Kidney glomerular epithelial cell (primary cell): ENCODE results near the gene CASS4.

Experiments used
- DNase-seq: peaks from one replicate; lab custom pipeline; 2025; lab: John Stamatoyannopoulos, UW

Gene CASS4

DNA sequence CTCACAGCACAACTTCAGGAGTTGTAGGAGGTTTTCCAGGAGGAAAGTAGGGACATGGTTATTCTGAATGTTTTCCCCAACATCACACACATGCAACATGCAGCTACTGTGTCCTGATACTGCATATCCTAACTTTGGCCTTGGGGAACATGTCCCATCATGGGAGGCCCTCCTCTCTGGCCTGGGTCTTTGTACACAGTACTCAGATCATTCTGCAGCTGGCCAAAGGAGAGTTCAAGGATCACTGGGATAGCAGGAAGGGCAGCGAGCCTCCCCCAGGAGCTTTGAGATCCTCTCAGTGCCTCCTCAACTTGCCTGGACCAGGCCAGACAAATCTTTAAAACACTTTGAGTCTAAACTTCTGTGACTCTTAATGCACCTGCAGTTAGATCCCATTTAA lies 12.9 kb downstream of the CASS4 start:
- no peak for DNase-seq

DNA sequence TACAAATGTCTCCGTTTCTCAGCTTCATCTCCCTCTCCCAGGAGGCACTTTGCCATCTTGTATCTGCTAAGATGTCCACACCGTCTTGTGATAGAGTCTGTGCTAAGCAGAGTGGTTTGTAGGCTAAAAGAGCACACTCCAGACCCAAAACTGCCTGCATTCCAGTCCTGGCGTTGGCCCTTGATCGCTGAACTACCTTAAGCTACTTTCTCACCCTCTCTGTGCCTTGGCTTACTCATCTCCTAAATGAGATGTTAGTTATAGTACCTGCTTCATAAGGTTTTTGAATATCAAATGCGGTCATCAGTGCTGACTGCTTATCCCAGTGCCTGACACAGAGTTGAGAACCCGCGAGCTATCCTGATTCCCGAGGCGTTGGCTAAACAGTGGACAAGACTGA lies 14.0 kb downstream of the CASS4 start:
- no peak for DNase-seq

DNA sequence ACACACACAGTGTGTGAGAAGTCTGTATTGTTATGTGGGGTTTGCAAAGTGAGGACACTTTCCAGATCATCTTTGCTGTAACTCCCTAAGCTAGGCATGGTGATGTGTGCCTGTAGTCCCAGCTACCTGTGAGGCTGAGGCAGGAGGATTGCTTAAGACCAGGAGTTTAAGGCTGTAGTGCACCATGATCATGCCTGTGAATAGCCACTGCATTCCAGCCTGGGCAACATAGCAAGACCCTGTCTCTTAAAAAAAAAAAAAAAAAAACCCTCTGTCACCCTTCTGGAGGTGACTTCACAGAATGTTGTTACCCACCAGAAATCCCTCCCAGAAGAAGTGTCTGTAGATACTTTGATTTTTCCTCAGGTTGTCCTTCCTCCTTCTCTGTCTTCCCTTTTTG lies 14.9 kb downstream of the CASS4 start:
- DNase-seq = no peak

DNA sequence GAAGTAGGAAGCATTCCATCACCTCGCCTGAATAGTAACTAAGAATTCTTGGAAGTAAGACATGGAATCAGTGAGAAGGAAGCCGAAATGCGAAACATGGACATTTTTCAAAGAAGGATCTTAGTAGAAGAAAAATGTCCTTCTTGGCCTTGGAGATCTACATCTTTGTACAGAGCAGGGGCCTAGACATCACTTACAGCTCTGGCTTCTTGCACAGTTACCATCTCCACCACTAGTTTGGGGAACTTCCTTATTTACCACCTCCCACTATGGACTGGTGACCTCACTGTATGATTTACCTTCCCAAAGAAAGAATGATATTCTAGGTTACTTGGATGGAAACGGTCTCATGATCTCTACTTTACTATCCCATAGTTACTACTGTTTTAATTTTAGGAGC lies 15.7 kb downstream of the CASS4 start:
- no peak for DNase-seq

DNA sequence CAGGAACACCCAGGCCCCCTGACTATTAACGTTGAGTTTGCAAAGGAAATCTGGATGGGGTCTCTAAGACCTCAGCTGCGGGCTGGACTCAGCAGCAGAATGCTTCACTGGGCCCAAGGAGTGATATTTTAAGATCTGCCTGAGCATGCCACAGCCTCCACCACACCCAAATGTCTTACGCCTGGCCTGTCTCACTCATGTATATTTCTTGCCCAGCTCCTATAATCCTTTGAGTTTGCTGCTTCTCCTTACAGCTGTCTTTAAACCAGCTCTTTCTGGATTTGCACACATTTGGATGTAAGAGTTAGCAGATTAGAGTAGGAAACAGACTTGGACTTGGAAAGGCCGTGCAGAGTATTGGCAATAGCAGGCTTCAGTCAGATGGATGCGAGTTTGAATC lies 16.4 kb downstream of the CASS4 start:
- no peak for DNase-seq

DNA sequence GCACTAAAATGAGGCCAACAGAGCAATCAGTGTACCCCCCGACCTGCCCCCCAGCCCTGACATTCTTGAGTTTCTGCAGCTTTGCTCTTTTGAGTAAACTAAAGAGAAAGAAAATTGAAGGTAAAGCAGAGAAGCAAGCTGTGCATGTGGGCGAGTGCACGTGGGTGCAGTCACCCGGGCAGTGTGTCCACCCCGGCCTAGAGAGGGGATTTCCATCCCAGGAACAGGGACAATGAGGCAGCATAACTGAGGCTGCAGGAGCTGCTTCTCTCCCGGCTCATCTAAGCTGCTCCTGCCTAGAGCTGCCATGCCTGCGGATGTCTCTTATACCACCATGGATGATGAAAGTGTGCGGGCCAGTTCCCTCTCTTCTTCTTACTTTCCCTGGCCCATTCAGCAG lies 16.8 kb downstream of the CASS4 start:
- no peak for DNase-seq

DNA sequence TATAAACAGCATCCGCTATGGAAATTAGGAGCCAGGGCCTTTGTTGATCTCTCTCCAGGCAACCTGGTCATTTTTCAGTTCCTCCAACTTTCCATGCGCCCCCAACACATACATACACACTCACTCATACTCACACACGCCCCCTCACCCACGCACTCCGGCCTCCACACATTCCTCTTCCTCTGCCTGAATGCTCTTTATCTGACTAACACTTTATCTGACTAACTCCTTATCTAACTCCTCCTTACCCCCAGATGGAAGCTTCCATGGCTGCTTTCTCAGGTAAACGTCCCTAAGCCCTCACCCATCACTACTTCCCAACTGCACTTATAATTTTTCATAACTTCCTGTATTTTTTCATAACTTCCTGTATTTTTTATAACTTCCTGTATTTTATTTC lies 17.4 kb downstream of the CASS4 start:
- peak; percentile 67 for DNase-seq

DNA sequence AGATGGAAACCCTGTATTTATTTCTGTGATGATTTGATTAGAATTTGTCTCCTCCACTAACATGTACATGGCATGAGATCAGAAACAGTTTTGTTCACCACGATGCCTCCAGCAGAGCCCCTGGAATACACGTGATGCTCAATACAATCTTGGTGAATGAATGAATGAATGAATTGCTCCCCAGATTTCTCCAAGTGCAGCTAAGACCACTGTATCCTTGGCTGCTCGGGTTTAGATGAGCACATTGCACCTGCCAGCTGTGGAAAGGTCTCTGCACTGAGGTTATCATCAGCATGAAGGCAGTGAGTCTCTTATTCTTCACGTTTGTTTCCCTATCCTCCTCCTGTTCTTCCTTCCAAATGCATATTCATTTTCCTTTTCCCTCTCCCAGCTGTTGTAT lies 17.9 kb downstream of the CASS4 start:
- DNase-seq = no peak

DNA sequence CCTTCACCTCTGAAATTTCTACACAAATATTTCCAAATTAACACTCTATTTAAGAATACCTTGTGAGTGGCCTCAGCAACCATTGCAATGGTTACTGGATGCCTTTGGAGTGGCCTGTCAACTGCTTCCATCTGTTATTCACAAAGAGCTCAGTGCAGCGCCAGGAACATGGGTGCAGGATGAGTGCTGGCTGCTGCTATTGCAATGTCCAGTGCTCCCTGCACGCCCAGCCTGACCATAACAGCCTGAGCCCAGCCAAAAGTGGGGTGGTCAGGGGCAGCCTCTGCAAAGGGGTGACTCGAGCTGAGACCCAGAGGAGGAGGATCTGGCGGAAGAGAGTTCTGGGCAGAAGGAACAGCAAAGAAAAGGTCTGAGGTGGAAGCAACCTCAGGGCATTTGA lies 18.4 kb downstream of the CASS4 start:
- no peak for DNase-seq

DNA sequence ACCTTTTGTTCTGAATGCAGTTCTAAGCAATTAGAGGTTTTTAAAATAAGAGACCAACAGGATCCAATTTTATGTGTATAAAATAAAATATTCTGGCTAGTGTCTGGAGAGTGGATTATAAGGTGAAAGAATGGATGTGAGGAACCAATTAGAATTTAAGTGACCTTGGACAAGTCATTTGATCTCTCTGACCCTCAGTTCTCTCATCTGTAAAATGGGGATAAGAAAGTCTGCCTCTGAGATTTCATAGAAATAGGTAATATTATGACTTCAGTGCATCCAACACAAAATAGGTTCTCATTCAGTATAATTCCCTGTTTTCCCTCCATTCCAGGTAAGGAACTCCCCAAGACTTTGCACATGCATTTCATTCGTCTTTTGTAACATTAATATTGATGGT lies 18.9 kb downstream of the CASS4 start:
- DNase-seq = no peak

DNA sequence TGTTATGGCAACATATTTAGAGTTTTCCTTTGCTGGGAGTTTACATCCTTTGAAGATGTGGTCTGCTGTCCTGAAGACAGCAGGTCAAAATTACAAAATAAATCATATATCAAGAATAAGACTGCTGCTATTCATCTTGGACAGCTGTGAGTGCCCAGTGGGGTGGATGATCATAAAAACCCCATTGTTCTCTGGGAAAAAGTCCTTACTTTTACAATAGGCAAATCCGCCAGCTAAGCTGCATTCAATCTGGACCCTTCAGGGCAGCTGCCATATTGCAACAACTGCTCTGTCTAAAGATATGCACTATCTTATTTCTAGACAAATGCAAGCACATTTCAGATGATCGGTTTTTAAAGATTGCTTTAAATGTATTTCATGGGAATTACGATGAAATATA lies 19.4 kb downstream of the CASS4 start:
- no peak for DNase-seq

DNA sequence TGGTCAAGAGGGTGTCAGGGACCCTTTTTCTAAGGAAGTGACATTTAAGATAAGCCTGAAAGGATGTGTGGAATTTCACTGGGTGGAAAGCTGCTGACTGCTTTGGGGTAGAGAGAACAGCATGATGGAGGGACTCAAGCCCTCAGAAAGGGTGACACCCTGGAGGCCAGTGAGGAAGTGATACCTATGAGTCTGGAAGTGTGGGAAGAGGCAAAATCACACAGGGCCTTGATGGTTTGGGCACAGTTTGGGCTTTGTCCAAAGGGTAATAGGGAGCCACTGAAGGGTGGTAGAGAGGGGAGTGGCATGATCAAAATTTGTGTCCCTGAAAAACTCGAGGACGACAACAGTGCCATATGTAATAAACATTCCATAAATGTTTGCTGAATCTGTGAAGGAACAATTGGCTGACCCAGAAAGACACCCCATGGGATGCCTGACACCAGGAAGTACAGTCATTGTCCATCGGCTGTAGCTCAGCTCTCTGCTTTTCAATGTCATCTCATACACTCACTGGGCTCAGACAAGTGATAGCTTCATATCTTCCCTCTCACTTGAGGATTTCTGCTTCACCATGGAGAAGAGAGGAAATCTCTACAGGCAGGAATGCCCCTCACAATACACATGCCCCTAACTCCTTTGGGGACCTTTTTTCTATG lies 21.3 kb downstream of the CASS4 start:
- no peak for DNase-seq

DNA sequence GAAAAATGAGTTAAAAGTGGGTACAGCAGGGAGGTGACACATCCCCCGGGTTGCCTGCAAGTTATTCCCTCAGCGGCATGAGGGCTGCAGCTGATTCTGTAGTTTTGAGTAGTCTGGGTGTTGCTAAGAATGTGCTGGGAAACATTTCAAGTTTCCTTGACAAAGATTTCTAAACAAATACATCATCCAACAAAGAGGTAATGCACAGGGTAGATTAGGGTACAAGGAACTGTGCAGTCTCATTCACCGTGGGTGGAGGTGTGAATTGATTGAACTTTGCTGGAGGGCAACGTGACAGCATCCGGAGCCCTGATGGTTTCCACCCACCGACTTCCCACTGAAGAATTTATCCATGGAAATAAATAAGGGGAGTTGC lies 21.8 kb downstream of the CASS4 start:
- no peak for DNase-seq

DNA sequence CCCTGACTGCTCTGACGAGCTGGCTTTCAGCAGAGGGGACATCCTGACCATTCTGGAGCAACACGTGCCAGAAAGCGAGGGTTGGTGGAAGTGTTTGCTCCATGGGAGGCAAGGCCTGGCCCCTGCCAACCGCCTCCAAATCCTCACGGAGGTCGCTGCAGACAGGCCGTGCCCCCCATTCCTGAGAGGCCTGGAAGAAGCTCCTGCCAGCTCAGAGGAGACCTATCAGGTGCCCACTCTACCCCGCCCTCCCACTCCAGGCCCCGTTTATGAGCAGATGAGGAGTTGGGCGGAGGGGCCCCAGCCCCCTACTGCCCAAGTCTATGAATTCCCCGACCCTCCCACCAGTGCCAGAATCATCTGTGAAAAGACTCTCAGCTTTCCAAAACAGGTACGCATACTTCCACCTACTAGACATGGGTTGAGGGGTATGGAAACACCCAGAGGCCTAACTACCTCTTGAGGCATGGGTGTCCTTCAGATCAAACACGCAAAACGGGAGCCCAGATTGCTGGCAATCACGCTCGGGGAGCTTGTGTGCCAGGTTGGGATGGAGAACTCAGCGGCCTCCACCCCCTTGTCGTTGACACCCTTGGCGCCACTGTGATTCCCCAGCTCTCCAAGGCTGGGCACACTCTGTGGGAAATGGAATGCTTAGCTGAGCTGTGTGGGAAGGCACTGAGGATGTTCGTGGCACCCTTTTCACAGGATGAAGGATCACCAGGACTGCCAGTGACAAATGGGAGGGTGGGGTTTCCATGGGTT lies 25.3 kb downstream of the CASS4 start:
- DNase-seq = no peak

DNA sequence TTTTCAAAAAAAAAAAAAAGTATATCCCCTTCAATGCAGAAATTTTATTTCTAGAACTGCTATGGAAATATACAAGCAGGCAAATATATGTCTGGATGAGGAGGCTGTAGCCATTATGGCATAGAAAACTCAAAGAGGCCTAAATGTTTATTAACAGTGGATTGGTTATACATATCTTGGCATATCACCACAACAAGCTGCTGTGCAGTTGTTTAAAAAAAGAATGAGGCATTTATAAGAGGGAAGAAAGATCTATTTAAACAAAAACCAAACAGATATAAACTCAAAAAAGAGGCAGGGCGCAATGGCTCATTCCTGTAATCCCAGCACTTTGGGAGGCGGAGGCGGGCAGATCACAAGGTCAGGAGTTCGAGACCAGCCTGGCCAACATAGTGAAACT lies 26.2 kb downstream of the CASS4 start:
- DNase-seq = no peak

DNA sequence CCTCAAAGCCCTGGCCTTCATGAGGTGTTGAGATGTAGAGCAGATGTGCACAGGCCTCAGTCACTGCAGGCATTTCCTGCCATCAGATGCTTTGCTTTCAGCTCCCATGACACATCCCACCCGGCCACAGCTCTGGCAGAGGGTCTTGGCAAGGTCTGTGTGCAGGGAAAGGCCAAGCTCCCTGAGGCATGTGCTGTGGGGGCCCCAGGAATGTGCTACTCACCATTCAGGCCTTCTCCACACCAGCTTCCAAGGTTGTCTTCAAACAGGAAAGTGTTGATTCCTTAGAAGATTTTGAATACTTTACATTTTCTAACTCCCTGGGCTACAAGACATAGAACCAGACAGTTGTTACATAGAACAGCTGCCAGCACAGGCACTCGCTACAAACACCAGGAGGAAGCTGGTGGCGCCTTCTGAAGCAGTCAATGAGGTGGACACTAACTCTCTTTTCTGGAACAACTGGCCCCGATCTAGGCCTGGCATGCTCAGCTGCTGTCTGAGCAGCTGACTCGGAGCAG lies 27.8 kb downstream of the CASS4 start:
- no peak for DNase-seq

DNA sequence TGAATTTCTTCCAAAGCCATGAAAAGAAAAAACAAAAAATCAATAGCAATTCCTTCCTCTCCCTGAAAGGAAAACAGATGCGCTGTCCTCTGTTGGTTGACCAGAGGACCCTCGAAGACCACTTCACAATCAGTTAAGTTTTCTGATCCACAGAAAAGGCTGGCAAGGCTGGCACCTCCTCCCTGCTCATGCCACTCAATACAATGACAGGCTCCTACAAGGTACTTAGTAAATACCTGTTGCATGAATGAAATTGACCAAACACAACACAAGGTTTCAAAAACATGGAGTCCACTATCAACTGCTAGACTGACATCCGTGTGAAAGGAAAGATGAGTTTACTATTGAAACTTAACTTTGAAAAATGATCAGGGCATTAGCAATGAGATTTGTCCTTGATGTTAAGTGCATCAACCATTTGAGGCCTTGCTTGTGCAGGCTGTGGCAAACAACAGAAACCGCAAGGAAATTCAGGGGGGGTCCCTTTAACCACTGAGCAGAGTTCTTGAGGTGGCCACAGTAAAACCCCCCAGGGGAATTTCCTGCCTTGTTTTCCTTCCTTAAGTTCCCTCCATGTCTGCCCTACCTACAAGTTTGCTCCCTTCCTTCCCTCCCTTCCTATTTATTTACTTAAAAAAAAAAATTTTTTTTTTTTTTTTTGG lies 28.4 kb downstream of the CASS4 start:
- DNase-seq = no peak

DNA sequence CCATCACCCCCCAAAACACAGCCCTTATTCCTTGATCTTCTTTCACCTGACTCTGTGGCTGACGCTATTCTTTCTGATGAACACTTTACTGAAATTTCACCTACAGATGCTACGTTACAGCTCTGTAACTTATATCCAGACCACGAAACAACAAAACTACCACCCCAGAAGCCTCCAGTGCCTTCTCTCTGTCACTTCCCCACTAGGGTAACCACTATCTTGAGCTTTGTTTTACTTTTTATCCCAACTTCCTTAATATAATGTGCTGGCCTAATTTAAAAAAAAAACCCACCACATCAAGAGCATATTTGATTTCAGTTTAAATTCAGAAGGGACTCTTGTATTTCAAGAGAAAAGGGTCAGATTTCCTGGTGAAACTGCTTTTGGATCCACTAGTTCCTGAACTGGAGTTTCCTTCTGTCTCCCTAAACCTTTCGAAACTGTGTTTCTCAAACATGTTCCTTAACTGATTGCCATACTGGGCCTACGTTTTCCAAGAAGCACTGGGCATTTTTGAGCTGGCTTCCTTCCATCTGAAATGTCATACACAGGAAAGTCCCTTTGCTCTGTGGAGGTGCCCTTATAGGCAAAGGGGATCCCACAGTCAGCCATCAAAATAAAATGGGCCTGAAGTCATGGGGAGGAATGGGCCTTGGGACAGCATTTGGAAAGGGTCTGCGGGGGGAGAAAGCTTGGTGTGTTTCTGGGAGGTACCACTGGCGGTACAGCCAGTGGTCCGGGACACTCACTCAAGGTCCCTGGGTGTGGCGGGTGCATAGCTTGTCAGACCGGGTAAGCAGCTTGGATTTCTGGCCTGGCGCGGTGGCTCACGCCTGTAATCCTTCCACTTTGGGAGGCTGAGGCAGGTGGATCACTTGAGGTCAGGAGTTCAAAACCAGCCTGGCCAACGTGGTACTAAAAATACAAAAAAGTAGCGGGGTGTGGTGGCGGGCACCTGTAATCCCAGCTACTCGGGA lies 30.6 kb downstream of the CASS4 start:
- no peak for DNase-seq

DNA sequence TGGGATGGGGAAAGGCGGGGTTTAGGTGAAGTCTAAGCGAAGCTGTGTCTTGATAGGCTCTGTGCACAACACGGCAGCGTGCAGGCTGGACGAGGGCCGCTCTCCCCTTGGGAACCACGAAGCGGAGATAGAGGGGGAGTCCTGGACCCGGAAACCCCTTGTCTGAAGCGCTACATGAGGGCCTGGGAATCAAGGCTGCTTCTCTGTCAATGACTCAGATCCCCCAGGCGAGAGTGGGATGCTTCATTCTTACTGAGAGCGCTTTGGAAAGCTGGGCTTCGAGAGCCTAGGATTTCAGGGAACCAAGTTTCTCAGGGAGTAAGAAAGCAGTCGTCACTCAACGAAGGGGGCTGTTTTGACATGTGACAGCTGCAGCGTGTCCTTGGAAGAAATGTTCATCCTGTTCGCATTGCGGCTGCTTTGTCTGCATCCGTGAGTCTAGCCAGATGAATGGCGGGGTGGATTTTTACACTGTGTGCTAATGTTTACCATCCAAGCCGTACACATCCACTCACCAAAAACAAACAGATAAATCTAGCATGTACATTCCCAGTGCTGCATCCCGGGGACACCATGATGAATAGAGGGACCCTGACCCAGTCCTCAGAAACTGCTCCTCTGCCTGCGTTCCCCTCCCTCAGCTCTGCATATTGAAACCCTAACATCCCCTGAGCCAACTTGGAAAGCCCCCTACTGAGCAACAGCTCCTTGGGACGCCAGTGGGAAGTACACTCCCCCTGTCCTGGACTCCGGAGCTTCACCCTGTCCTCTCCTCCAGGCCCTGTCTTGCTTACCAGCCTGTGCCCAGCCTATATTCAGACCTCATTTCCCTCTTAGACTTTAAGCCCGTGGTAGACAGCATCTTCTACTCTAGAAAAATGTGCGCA lies 31.8 kb downstream of the CASS4 start:
- no peak for DNase-seq

DNA sequence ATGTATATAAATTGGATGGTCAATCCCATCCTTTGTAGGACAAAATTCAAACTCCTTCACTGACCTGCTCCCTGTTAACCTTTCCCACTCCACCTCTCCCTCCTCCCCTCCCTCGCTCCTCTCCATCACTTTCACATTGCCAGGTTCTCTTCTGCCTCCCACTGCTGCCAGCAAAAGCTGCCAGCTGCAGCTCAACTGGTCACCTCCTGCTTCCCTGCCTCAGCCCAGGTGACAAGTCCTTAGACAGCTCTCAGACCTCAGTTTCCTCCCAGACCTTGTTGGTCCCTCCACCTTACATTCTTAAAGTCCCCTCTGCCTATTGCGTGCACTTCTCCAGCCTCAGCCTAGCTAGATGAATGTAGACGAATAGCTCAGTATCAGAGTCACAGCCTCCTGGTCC lies 33.1 kb downstream of the CASS4 start:
- no peak for DNase-seq

DNA sequence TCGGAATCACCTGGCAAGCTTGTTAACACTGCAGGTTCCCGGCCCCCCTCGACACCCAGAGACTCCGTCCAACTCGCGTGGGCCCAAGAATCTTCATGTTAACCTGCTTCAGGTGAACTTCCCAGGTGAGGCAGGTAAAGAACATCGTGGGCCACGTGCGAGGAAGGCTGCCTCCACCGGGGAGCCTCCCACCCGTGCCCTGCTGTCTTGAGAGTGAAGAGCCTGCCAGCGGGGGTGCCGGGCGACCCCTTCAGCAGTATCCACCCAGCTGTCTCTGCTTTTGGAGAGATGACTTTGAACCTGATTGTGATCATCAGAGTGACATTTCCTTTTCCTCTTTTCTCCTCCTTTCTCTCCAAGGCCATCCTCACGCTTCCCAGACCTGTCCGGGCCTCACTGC lies 33.5 kb downstream of the CASS4 start:
- DNase-seq = no peak
